ENCODE measurements around the gene CRYGC. TPM values are rescaled to one million over a fixed set of nuclear protein-coding genes. Genes with fewer than 3 reads are reported as not detected.
"Not testable (repeated sequence)": the region's sequence is repeated elsewhere in the genome, so short reads cannot be mapped to it uniquely, and the experiment has no call there.

CRYGC gene
- total RNA-seq, 1 experiment from 2014 or later = 7.2 TPM

GRCh38 chr2:208142240-208142924 is 12.8 kb upstream of the CRYGC start:
- DNase-seq (ENCODE audit: low spot score) = no peak
- in situ Hi-C loops (cut with HindIII; ENCODE audit: low sequenced_read_pairs) = no loop called here

GRCh38 chr2:208139447-208139846 is 9.8 kb upstream of the CRYGC start:
- in situ Hi-C loops (cut with HindIII; ENCODE audit: low sequenced_read_pairs) = no loop called here
- DNase-seq (ENCODE audit: low spot score) = no peak

DNA sequence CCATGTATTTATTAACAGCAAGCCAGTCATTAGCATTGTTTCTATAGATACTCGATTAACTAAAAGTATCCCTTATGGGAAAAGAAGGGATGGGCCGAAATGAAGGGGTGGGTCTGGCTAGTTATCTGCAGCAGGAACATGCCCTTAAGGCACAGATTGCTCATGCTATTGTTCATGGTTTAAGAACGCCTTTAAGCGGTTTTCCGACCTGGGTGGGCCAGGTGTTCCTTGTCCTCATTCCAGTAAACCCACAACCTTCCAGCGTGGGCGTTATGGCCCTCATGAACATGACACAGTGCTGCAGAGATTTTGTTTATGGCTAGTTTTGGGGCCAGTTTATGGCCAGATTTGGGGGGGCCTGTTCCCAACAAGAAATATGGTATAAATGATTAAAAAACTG is 8.7 kb upstream of the CRYGC start:
- DNase-seq (ENCODE audit: low spot score); in situ Hi-C loops (cut with HindIII; ENCODE audit: low sequenced_read_pairs): not testable (repeated sequence)

DNA sequence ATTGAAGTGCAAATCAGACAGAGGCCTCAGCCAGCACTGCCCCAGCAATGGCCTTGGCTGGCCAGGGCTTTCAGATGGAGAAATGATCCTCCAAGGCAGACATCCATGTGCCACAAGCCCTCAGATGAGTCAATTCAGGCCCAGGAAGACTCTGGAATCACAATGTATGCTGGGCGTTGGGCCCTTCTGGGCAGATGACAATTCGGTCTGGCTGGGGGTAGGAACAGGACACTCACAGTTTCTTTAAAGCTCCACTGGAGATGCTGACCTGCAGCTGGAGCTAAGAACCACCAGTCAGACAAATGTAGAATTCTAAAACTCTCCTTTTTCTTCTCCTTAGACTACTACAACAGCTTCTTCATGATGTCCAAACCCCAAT is 7.1 kb upstream of the CRYGC start:
- DNase-seq (ENCODE audit: low spot score) = no peak
- in situ Hi-C loops (cut with HindIII; ENCODE audit: low sequenced_read_pairs) = no loop called here

GRCh38 chr2:208135794-208136715 is 6.4 kb upstream of the CRYGC start:
- no peak for DNase-seq (ENCODE audit: low spot score)
- in situ Hi-C loops (cut with HindIII; ENCODE audit: low sequenced_read_pairs) = no loop called here

DNA sequence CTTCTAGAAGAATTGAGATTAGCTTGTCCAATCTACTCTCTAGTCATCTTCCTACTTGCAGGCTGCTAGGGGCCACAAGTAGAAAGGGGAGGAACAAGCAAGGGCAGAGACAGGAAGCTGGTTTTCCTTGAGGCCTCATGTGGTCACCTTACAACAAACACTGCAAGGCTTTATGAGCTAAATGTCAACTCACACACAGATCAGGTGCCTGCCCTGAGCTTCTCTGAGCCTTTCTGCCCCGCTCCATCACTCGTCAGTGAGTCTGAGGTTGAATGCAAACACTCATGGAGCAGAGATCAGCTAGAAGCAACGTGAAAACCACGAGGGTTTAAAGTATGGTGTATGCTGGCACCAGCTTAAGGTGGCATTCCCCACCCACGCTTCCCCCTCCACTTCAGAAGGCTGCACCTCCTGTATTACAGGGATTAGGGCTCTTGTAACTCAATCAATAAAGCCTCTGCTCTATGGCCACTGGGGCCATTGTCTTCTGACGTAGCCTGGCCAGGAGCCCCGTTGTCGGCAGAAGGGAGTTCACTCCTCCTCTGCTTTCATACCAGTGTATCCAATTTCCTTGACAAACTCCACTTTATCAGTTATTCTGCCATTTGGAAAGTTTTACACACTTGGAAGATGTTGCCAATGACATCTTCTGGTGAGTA is 5.4 kb upstream of the CRYGC start:
- peak; percentile 10 for DNase-seq (ENCODE audit: low spot score)
- in situ Hi-C loops (cut with HindIII; ENCODE audit: low sequenced_read_pairs) = no loop called here

DNA sequence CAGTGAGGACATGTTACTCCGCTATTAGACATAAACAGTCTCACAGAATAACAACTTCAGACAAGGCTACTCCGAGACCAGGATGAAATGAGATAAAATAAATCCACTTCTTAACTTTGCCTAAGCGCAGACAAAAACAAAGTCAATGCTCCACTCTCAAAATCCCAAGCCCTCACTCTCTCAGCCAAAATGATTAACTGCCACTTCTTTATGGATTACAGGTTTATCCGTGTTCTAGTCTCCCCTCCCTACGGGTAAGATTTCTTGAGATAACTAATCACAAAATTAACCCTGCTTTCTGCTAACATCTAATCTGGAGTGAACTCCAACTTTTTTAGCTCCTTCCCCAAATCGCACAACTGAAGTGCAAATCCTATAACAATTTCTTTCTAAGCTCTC is 1.1 kb upstream of the CRYGC start:
- in situ Hi-C loops (cut with HindIII; ENCODE audit: low sequenced_read_pairs) = no loop called here
- no peak for DNase-seq (ENCODE audit: low spot score)

DNA sequence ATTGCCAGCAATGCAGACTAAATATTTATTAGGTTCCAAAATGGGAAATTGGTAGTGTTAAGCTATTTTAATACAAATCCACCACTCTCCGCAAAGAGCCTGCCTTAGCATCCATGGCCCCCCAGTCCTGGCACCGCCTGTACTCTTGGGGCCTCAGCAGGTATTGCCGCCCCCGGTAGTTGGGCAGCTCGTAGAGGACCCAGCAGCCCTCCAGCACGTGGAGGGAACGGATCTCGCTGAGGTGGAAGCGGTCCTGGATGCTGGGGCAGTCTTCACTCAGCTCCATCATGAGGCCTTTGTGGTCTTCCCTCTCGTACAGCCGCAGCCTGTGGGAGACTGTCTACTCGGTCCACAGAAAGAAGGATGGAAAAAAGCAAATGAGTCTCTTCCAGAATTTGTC is 1.5 kb downstream of the CRYGC start:
- DNase-seq (ENCODE audit: low spot score) = no peak
- in situ Hi-C loops (cut with HindIII; ENCODE audit: low sequenced_read_pairs) = no loop called here

DNA sequence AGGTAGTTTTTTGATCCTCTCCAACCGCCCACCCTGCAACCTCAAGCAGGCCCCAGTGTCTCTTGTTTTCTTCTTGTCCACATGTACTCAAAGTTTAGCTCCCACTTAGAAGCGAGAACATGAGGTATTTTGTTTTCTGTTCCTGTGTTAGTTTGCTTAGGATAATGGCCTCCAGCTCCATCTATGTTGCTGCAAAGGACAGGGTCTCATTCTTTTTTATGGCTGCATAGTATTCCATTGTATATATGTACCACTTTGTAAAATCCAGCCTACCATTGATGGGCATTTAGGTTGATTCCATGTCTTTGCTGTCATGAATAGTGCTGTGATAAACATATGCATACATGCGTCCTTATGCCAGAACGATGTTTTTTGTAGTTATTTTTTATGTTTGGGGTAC is 2.5 kb downstream of the CRYGC start:
- DNase-seq (ENCODE audit: low spot score) = no peak
- in situ Hi-C loops (cut with HindIII; ENCODE audit: low sequenced_read_pairs) = no loop called here

DNA sequence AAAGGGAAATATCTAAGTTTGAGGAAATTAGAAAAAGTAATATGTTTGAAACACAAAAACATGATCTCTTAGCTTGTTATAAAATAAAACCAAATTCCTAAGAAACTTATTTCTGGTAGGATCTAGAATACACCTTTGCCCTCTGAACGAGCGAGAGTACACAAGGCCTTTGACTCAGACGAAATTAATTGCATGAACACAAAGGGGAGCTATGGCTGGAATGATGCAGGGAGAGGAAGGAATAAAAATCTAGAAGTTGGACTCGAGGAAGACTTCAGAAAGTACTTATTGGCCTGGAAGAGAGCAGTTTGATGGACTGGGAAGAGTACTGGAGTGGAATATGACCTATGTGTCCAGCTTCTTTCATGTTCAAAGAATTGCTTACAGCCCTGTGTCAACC is 4.4 kb downstream of the CRYGC start:
- no peak for DNase-seq (ENCODE audit: low spot score)
- in situ Hi-C loops (cut with HindIII; ENCODE audit: low sequenced_read_pairs) = no loop called here

DNA sequence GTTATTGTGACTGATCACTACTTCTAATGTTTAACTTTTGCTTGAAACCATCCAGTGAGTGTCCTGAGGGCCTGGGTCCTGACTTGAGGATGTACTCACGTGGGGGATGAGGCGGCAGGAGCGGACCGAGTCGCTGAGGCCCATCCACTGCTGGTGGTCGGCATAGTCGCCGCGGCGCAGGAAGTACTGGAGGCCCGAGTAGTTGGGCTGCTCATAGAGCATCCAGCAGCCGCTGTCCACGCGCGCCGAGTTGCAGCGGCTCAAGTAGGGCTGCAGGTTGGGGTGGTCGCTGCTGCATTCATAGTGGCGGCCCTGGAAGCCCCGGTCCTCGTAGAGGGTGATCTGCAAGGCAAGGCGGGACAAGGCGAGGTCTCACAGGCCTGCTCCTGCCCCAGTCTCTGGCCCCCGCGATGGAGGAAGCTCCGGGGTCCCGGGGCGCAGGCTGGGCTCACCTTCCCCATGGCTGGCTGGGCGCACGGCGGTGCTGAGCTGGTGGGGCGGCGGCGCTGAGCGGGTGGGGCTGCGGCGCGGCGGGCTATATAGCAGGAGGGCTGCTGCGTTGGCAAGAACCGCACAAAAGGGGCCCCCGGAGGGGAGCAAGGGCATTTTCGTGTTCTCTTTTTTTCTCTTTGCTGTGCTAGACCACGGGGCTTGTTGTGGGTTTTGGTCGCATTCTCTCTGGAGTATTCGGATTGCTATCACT is 5.5 kb downstream of the CRYGC start, which contains the start of gene CRYGD:
Gene CRYGD, minus strand, starts transcription at position 512 of the 703 bp plus-strand sequence. Its CDS starts 51 bp downstream, at position 461.
- DNase-seq (ENCODE audit: low spot score) = not testable (repeated sequence)
- in situ Hi-C loops (cut with HindIII; ENCODE audit: low sequenced_read_pairs) = loop anchor here (25.0 kb wide), 1 partner anchor 113 kb away; no protein-coding TSS in a partner anchor

- no peak for DNase-seq (ENCODE audit: low spot score)
- in situ Hi-C loops (cut with HindIII; ENCODE audit: low sequenced_read_pairs) = loop anchor here (25.0 kb wide), 1 partner anchor 115 kb away; no protein-coding TSS in a partner anchor
Observed at GRCh38 chr2:208122248-208122647, 7.4 kb downstream of the CRYGC start.

DNA sequence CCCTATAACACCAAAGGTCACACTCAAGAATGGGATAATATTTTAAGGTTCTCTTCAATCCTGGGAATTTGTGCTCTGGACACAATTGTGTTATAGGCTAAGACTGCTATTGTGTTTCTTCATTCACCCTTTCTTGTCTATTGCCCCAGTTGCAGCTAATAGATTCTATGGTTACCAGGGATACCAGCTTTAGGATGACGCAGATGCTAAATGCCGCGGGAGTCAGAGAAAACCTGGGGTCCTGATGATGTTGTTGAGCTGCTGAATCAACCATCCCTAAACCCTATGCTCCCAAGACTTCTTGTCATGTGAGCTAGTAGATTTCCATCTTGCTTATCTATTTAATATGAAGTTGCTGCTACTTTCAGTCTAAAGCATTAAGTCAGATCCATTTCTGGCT is 10.7 kb downstream of the CRYGC start:
- DNase-seq (ENCODE audit: low spot score) = no peak
- in situ Hi-C loops (cut with HindIII; ENCODE audit: low sequenced_read_pairs) = loop anchor here (25.0 kb wide), 1 partner anchor 118 kb away; no protein-coding TSS in a partner anchor

GRCh38 chr2:208117390-208117789 is 12.2 kb downstream of the CRYGC start:
- not testable (repeated sequence) for DNase-seq (ENCODE audit: low spot score)
- in situ Hi-C loops (cut with HindIII; ENCODE audit: low sequenced_read_pairs) = loop anchor here (25.0 kb wide), 1 partner anchor 120 kb away; no protein-coding TSS in a partner anchor

DNA sequence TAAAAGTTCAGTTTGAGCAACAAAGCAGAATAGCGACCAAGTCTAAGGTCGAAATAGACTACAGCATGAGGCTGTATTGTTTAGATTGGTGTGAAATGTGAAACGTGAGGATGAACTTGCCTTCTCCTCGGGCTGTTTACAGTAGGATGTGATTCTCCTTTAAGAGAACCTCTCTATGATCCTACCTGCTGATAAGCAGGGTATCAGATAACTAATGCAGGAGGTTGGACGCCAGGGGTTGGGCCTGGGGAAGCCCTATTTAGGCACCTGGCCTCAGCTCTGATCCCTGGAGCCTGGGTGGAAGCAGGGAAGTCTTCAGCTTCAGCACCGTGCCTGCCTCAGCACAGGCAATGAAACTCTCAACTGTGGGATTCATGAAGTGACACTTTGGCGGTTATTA is 16.7 kb downstream of the CRYGC start:
- no peak for DNase-seq (ENCODE audit: low spot score)

GRCh38 chr2:208112273-208112745 is 17.3 kb downstream of the CRYGC start:
- in situ Hi-C loops (cut with HindIII; ENCODE audit: low sequenced_read_pairs) = loop anchor here (25.0 kb wide), 1 partner anchor 125 kb away; no protein-coding TSS in a partner anchor
- DNase-seq (ENCODE audit: low spot score) = not testable (repeated sequence)

More for the DNA sequence above, 16.7 kb downstream of the CRYGC start:
- in situ Hi-C loops (cut with HindIII; ENCODE audit: low sequenced_read_pairs) = loop anchor here (25.0 kb wide), 1 partner anchor 124 kb away; no protein-coding TSS in a partner anchor

DNA sequence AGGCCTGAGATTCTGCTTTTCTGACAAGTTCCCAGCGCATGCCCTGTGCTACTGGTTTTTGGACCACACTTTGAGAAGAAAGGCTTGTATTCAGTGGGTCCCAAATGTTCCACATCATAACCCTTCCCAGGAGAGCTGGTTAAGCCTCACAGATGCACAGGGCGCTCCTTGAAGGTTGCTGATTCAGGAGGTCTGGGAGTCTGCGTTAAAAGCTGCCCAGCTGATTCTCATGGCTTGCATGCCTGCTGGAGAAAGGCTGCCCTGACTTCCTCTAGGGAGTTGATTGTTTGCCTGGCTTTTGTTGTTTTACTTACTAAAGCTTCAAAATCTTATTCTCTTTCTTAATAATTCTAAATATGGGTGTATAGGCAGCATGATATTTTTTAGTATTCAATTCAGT is 26.0 kb downstream of the CRYGC start:
- no peak for DNase-seq (ENCODE audit: low spot score)

More for the DNA sequence above, 26.0 kb downstream of the CRYGC start:
- in situ Hi-C loops (cut with HindIII; ENCODE audit: low sequenced_read_pairs) = loop anchor here (25.0 kb wide), 1 partner anchor 134 kb away; no protein-coding TSS in a partner anchor
